ENCODE measurements around the gene SORT1. TPM values are rescaled to one million over a fixed set of nuclear protein-coding genes. Genes with fewer than 3 reads are reported as not detected.

Gene SORT1
- total RNA-seq, 1 donor from 2014 or later: 117 TPM

DNA sequence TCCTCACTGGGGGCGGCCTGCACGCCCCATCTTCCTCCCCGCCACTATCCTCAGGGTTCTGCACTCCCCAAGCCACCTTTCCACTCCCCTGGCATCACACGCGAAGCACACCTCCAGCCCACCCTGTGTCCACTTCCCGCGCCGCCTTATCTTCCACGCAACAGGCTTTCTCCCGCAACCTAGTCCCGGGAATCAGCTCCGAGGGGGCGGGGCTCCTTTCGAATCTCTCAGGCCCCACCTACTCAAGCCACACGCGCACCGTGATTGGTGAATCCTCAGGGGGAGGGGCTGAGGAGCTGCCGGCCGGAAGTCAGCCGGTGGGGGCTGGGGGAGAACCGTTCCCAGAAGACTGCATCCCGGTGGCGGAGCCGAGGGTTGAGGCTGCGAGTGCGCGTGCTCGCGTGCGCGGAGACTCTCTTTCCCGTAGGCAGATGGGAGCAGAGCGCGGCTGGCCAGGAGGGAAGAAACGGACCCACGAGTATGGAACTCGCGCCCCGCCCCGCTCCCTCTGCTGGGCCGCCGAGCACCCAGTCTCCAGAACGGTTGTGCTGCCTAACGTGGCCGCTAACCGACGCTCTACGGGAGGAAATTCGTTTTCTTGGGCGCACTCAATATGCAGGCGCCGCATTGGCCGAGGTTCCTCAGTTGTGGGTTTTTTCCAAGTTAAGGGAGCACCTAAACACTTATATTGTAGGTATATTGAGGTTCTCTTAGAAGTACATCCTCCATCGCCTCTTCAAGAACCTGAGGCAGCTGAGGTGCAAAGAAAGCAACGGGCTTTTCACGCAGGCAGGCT lies 114.6 kb downstream of the SORT1 start, which contains the start of gene PSRC1:
Gene PSRC1 (minus strand): TSS at position 194 of the 796 bp plus-strand sequence.
- ATAC-seq (peak; percentile 100), DNase-seq (peak; percentile 97)
- intact Hi-C loops (cut with micrococcal nuclease): no loop called here

DNA sequence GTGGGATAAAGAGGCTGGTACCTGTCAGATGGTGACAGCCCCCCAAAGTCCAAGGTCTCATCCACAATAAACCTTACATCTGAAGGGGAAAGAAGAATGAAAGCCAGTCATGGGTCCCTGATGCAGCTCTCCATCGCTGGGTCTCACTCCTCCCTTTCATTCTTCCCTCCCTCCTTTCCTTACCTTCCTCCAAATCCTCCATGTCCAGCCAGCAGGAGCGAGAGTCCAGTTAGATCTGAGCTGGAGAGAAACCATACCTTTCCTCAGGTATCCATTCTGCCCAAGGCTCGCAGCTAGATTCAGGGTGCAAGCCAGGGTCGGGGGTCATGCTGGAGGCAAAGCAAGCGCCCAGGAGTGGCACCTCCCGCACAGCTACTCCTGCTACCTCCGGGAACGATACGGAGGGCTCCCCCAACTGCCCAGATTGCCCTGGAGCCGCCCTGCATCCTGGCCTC lies 115.2 kb downstream of the SORT1 start:
- no peak for DNase-seq
- no peak for ATAC-seq
- intact Hi-C loops (cut with micrococcal nuclease): no loop called here

GRCh38 chr1:109281680-109282496 lies 115.8 kb downstream of the SORT1 start:
- DNase-seq (peak; percentile 33), ATAC-seq (no peak)
- intact Hi-C loops (cut with micrococcal nuclease): no loop called here

- intact Hi-C loops (cut with micrococcal nuclease): no loop called here
- ATAC-seq: no peak
- peak; percentile 16 for DNase-seq
These were observed 116.9 kb downstream of the SORT1 start for GRCh38 chr1:109280862-109281261.

DNA sequence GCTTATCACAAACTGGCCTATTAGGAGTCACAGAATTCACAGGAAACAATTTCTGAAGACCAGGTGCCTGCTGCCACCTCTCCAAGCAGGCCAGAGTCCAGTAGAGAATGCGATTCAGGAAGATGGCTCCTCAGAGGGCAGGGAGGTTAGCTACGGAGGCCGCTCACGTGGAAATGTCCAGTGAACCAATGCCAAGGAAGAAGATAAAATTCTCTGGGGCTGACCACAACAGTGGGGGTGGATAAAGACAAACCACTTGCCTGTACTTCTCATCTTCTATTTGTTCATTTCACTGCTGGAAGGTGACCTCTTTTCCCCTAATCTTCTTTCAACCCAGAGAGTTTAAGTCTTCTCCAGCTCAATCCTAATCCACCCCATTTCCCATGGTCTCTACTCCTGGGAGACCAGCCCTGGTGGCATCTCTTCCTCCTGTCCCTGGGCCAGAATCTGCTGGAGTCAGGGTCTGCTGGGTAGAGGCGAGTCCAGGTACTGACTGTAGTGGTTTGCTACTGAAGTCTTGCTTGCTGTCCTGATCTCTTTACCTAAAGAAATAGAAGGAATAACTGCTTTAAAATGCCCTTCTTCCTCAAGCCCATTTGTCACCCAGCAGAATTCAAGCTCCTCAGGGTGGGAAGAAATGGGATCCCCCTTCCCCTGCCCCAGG lies 118.0 kb downstream of the SORT1 start:
- ATAC-seq (no peak), DNase-seq (no peak)
- intact Hi-C loops (cut with micrococcal nuclease): no loop called here

DNA sequence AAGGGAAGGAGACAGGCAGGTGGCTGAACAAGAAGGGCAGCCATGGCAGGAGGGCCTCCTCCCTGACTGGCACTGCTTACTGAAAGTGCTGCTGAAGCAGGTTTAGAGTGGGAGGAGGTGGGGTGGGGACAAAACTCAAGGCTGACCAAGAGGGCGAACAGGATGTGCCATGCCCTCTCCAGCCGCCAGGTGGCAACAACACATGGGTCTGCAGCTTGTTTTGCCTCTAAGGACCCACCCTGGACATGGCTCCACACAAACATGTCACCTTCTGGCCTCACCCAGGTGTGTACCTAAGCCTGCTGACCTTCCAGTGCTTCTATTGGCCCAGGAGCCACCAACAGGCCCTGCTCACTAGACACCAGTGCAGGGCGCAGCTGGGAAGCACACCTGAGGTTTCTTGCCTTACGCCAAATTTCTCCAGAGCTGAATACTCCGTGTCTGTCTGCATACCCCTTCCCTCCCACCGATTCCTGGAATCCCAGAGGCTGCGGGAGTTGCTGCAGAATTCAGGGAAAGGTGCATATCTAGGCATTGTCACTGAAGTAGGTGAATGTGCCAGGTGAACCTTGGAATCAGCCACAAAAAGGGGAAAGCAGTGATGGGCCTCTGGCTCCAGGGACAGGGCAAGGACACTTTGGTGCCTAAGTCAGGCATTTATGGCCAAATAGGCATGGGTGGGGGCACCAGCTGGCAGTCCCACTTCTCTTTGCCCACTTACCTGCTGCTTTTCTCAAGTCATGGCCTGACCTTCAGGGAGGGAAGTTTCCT lies 120.1 kb downstream of the SORT1 start:
- ATAC-seq: peak; percentile 81
- intact Hi-C loops (cut with micrococcal nuclease): loop anchor here (1.0 kb wide), 1 partner anchor 122 kb away; no protein-coding TSS in a partner anchor

DNA sequence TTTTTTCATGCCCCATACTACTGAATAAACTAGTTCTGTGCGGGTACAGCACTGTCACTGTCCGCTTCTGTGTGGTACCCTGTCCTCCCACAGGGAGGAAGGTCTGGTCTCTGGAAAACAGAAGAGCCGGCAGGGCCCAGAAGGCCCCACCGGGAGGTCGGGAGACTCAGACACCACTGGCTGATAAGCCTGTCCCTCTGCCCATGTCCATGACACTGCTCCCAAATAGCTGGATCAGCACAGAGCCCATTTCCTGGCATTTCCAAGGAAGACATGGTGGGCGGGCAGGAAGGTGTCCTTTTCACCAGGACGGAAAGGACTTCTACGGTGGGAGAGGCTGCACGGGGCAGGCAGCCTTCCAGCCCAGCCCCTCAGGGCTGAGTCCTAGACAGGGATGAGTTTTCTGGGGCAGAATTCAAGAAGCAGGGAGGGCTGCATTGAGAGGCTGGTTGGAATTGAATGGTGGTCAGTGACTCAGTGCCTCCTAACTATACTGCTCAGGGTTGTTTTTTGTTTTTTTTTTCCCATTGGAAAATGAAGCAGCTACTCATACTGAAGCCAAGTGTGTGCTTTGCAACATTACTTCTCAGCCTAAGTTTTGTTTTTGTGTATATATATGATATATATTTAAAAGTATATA lies 121.9 kb downstream of the SORT1 start:
- ATAC-seq (no peak), DNase-seq (no peak)
- intact Hi-C loops (cut with micrococcal nuclease): no loop called here

More for the DNA sequence above, 120.1 kb downstream of the SORT1 start:
- DNase-seq: peak; percentile 87

DNA sequence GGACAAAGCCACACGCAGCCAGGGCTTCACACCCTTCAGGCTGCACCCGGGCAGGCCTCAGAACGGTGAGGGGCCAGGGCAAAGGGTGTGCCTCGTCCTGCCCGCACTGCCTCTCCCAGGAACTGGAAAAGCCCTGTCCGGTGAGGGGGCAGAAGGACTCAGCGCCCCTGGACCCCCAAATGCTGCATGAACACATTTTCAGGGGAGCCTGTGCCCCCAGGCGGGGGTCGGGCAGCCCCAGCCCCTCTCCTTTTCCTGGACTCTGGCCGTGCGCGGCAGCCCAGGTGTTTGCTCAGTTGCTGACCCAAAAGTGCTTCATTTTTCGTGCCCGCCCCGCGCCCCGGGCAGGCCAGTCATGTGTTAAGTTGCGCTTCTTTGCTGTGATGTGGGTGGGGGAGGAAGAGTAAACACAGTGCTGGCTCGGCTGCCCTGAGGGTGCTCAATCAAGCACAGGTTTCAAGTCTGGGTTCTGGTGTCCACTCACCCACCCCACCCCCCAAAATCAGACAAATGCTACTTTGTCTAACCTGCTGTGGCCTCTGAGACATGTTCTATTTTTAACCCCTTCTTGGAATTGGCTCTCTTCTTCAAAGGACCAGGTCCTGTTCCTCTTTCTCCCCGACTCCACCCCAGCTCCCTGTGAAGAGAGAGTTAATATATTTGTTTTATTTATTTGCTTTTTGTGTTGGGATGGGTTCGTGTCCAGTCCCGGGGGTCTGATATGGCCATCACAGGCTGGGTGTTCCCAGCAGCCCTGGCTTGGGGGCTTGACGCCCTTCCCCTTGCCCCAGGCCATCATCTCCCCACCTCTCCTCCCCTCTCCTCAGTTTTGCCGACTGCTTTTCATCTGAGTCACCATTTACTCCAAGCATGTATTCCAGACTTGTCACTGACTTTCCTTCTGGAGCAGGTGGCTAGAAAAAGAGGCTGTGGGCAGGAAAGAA lies 122.9 kb downstream of the SORT1 start:
- DNase-seq (peak; percentile 44), ATAC-seq (peak; percentile 31)
- intact Hi-C loops (cut with micrococcal nuclease): no loop called here

GRCh38 chr1:109273570-109274288 lies 124.0 kb downstream of the SORT1 start:
- intact Hi-C loops (cut with micrococcal nuclease): no loop called here
- DNase-seq: peak; percentile 26
- ATAC-seq: no peak

DNA sequence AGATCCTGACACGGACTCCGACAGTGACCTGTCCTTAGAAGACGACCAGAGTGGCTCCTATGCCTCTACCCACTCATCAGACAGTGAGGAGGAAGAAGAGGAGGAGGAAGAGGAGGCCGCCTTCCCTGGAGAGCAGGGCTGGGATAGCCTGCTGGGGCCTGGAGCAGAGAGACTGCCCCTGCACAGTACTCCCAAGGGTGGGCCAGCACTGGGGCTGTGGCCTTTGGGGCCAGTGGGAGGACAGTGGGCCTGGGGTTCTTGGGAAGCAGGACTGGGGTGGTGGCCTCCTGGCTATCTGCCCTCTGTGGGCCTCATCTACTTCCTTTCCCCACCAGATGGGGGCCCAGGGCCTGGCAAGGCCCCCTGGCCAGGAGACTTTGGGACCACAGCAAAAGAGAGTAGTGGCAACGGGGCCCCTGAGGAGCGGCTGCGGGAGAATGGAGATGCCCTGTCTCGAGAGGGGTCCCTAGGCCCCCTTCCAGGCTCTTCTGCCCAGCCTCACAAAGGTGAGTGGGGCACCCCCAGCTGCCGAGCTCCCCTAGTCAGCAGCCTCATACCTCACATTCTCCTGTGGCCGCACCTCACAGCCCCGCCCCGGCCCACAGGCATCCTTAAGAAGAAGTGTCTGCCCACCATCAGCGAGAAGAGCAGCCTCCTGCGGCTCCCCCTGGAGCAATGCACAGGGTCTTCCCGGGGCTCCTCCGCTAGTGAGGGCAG lies 124.7 kb downstream of the SORT1 start:
- DNase-seq (peak; percentile 29), ATAC-seq (no peak)
- intact Hi-C loops (cut with micrococcal nuclease): no loop called here

GRCh38 chr1:109272021-109272799 lies 125.5 kb downstream of the SORT1 start:
- ATAC-seq (no peak), DNase-seq (peak; percentile 46)
- intact Hi-C loops (cut with micrococcal nuclease): no loop called here

GRCh38 chr1:109271458-109271857 lies 126.3 kb downstream of the SORT1 start:
- ATAC-seq: no peak
- intact Hi-C loops (cut with micrococcal nuclease): no loop called here
- no peak for DNase-seq

DNA sequence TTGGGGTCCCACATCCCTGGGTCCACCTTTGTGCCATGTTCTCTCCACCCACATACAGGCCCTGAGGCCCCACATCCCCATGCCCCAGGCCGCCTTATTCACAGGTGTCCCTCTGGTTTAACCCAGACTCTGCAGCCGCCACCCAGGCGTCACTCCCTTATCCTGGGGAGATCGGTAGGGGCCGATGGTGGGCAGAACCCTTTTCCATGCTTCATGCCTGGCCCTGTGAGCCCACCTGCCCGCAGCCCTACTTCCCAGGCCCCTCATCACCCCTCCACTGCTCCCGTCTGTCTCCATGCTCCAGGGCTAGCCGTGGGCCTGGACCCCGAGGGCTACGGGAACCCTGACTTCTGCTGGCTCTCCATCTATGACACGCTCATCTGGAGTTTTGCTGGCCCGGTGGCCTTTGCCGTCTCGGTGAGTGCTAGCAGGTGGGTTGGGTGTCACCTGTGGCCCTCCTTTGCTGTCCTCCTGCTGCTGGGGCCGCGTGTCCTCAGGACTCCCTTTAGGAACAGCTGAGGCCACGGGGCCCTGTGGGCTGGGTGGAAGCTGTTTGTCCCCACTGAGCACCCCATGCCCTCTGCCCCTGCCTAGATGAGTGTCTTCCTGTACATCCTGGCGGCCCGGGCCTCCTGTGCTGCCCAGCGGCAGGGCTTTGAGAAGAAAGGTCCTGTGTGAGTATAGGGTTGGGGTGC lies 126.9 kb downstream of the SORT1 start:
- intact Hi-C loops (cut with micrococcal nuclease): no loop called here
- ATAC-seq (no peak), DNase-seq (peak; percentile 27)

DNA sequence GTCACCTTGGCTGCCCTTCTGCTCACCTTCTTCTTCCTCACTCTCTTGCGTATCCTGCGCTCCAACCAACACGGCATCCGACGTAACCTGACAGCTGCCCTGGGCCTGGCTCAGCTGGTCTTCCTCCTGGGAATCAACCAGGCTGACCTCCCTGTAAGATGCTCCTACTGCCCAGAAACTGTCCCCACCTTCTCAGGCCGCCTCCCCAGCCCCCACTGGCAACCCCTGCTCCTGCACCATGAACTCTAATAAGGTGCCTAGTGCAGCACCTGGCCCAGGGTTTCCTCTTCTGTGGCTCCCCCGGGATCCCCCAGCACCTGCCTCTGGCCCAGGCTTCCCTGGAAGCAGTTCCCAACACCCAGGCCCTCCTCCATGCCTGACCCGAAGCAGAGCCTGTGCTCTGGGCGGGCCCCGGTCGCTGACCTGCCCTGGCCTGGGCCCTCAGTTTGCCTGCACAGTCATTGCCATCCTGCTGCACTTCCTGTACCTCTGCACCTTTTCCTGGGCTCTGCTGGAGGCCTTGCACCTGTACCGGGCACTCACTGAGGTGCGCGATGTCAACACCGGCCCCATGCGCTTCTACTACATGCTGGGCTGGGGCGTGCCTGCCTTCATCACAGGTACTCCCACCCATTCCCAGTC lies 127.6 kb downstream of the SORT1 start:
- DNase-seq (no peak), ATAC-seq (no peak)
- intact Hi-C loops (cut with micrococcal nuclease): no loop called here

Data from left ventricle myocardium superior (tissue), 1 donor.